HCEC 1CT (cell line): Measurements from ENCODE around the gene DUSP16.
A peak's percentile ranks its signal among the peaks of the same experiment; 100 is the strongest.

ENCODE experiments used
- DNase-seq: peaks from one replicate; pipeline ENCODE4 v3.0.0-alpha.2; 2017

Gene DUSP16

GRCh38 chr12:12433203-12433731 is 129.4 kb downstream of the DUSP16 start:
- no peak for DNase-seq

GRCh38 chr12:12432364-12432763 is 130.3 kb downstream of the DUSP16 start:
- peak; percentile 79 for DNase-seq

GRCh38 chr12:12428961-12429657 is 133.6 kb downstream of the DUSP16 start:
- DNase-seq = no peak

- DNase-seq = no peak
Measured at GRCh38 chr12:12428047-12428446, 134.6 kb downstream of the DUSP16 start.

GRCh38 chr12:12427568-12427967 is 135.1 kb downstream of the DUSP16 start:
- no peak for DNase-seq

- peak; percentile 36 for DNase-seq
Measured at GRCh38 chr12:12425616-12426015, 137.0 kb downstream of the DUSP16 start.

GRCh38 chr12:12425001-12425400 is 137.7 kb downstream of the DUSP16 start:
- DNase-seq = no peak
